ENCODE data around the gene DEUP1.
A peak's percentile ranks its signal among the peaks of the same experiment; 100 is the strongest.

The DEUP1 gene, protein sequence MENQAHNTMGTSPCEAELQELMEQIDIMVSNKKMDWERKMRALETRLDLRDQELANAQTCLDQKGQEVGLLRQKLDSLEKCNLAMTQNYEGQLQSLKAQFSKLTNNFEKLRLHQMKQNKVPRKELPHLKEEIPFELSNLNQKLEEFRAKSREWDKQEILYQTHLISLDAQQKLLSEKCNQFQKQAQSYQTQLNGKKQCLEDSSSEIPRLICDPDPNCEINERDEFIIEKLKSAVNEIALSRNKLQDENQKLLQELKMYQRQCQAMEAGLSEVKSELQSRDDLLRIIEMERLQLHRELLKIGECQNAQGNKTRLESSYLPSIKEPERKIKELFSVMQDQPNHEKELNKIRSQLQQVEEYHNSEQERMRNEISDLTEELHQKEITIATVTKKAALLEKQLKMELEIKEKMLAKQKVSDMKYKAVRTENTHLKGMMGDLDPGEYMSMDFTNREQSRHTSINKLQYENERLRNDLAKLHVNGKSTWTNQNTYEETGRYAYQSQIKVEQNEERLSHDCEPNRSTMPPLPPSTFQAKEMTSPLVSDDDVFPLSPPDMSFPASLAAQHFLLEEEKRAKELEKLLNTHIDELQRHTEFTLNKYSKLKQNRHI

DNA sequence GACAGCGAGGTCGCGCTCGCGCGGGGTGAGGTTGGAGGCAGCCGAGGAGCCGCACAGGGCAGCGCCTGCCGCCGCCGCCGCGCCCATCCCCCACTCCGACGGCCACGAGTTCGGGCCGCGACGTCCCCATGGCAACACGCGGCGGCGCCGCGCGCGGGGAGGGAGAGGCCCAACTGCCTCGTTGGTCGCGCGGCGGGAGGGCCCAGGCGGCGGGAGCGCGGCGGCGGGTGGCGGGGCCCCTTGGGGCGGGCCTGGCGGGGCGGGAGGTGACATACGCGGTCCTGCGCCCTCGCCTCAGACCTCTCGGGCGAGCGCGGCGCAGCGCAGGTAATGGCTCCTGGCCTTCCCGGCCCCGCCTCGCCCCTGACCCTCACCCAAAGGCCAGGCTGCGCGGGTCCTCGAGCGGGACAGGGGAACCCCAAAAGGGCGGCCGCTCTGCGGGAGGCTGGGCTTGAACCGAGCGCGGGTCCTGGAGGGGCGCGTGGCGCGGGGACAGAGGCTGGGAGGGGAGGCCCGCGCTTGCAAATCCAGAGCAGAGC lies at the start of gene DEUP1:
TSS of gene DEUP1 (plus strand) at position 297 of the 539 bp plus-strand sequence. CDS start 1,518 bp downstream, outside the sequence.
- peak; percentile 32 for DNase-seq (ENCODE audit: extremely low read depth, insufficient read length)
- Histone ChIP-seq H3K27me3 (replicated peaks; ENCODE audit: control insufficient read depth, insufficient read depth, low read length) (no peaks in the 10 kb centered on the region), H3K36me3 (ENCODE audit: control insufficient read depth, insufficient read depth, low read length) (no peaks in the 10 kb centered on the region), H3K4me3 (replicated peaks; ENCODE audit: low read depth, low read length) (no peak within 1 kb of the TSS; the same call in 1 of the 2 replicates)
- TF ChIP-seq, protein P1, sequence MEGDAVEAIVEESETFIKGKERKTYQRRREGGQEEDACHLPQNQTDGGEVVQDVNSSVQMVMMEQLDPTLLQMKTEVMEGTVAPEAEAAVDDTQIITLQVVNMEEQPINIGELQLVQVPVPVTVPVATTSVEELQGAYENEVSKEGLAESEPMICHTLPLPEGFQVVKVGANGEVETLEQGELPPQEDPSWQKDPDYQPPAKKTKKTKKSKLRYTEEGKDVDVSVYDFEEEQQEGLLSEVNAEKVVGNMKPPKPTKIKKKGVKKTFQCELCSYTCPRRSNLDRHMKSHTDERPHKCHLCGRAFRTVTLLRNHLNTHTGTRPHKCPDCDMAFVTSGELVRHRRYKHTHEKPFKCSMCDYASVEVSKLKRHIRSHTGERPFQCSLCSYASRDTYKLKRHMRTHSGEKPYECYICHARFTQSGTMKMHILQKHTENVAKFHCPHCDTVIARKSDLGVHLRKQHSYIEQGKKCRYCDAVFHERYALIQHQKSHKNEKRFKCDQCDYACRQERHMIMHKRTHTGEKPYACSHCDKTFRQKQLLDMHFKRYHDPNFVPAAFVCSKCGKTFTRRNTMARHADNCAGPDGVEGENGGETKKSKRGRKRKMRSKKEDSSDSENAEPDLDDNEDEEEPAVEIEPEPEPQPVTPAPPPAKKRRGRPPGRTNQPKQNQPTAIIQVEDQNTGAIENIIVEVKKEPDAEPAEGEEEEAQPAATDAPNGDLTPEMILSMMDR (IDR thresholded peaks at IDR 0.05; ENCODE audit: insufficient read depth, low read length, poor library complexity, severe bottlenecking) = no peak

DNA sequence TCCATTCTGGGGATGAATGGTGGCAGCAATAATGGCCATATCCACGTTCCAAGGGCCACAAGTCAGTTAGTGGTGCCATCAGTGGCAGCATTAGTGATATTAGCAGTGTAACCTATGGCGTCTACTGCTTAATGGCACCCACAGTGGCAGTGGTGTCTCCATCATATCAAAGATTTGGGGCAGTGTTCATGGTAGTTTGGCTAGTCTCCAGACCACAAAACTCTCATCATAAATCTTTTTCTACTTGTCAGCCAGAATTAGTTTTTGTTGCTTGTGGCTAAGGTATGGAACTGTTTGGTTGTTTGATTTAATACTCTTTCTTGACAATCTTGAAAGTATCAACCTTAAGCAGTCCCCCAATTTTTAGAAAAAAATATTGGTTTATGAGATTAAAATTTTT lies 45.1 kb upstream of the DEUP1 start:
- Histone ChIP-seq H3K27me3 (replicated peaks; ENCODE audit: control insufficient read depth, insufficient read depth, low read length) (no peaks in the 10 kb centered on the region), H3K4me3 (replicated peaks; ENCODE audit: low read depth, low read length) (no peak overlapping the region), H3K36me3 (ENCODE audit: control insufficient read depth, insufficient read depth, low read length) (no peaks in the 10 kb centered on the region)
- no peak for DNase-seq (ENCODE audit: extremely low read depth, insufficient read length)
- TF ChIP-seq, protein P1 (IDR thresholded peaks at IDR 0.05; ENCODE audit: insufficient read depth, low read length, poor library complexity, severe bottlenecking) = no peak

DNA sequence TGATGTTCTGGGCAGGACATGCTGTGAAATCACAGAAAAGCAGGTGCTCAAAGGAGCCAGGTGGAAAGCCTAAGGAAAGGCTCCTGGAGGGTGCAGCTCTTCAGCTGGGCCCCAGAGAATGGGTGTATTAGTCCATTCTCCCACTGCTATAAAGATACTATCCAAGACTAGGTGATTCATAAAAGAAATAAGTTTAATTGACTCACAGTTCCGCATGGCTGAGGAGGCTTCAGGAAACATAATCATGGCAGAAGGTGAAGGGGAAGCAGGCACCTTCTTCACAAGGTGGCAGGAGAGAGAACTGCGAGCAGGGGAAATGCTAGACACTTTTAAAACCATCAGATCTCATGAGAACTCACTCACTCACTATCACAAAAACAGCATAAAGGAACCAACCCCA lies 43.1 kb upstream of the DEUP1 start:
- DNase-seq (ENCODE audit: extremely low read depth, insufficient read length) = no peak
- Histone ChIP-seq H3K27me3 (replicated peaks; ENCODE audit: control insufficient read depth, insufficient read depth, low read length) (no peaks in the 10 kb centered on the region), H3K36me3 (ENCODE audit: control insufficient read depth, insufficient read depth, low read length) (no peaks in the 10 kb centered on the region), H3K4me3 (replicated peaks; ENCODE audit: low read depth, low read length) (no peak overlapping the region)
- TF ChIP-seq, protein P1 (IDR thresholded peaks at IDR 0.05; ENCODE audit: insufficient read depth, low read length, poor library complexity, severe bottlenecking) = no peak

DNA sequence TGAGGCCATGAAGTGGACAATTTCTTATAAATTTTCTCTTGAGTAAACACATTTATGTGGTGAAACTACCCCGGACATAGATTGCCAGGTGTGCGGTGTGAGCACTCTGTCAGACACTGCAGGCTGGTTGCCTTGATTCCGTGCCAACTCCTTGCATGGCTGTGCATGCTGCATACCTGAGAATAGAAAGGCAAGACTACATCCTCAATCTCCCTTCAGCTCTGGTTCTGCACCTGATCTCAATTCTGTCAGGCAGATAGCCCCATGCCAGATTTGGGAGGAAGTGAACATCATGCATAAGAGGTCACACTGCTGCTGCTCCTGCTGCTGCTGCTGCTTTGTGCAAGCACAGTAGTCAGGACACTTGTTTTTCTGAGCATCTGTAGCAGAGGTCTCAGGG lies 42.5 kb upstream of the DEUP1 start:
- H3K27me3 ChIP-seq (replicated peaks; ENCODE audit: control insufficient read depth, insufficient read depth, low read length) = no peaks in the 10 kb centered on the region
- no peaks in the 10 kb centered on the region for H3K36me3 ChIP-seq (ENCODE audit: control insufficient read depth, insufficient read depth, low read length)
- no peak overlapping the region for H3K4me3 ChIP-seq (replicated peaks; ENCODE audit: low read depth, low read length)
- DNase-seq (ENCODE audit: extremely low read depth, insufficient read length) = peak; percentile 22
- TF ChIP-seq, protein P1 (IDR thresholded peaks at IDR 0.05; ENCODE audit: insufficient read depth, low read length, poor library complexity, severe bottlenecking) = no peak

DNA sequence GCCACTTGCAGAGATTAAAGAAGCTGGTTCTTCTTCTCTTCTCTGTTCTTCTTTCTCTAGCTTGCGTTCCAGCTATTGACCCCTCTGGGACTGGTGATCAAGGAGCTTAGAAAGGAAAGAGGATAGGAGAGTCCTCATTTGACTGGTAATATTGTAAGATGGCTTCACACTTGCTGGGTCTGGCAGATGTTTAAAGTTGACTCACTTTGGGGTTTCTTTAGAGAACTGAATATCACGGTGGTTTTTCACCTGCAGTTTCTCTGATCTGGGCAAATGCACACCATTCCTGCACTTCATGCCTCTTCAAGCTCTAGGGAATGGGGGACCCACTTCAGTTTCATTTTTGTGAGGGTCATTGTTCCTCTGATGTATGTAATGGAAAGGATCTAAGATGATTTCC lies 41.8 kb upstream of the DEUP1 start:
- no peak for DNase-seq (ENCODE audit: extremely low read depth, insufficient read length)
- Histone ChIP-seq H3K27me3 (replicated peaks; ENCODE audit: control insufficient read depth, insufficient read depth, low read length) (no peaks in the 10 kb centered on the region), H3K36me3 (ENCODE audit: control insufficient read depth, insufficient read depth, low read length) (no peaks in the 10 kb centered on the region), H3K4me3 (replicated peaks; ENCODE audit: low read depth, low read length) (no peak overlapping the region)
- TF ChIP-seq, protein P1 (IDR thresholded peaks at IDR 0.05; ENCODE audit: insufficient read depth, low read length, poor library complexity, severe bottlenecking) = no peak
